ENCODE results near the gene TTYH3. TPM values are rescaled to one million over a fixed set of nuclear protein-coding genes. Genes with fewer than 3 reads are reported as not detected.

TTYH3 gene
- total and polyA plus RNA-seq, 2 of the 13 experiments (the other 11 are each of a cell fraction or from before 2014, with no cell fraction given) = 26.3 to 50.0 TPM

GRCh38 chr7:2635810-2636701 is 4.3 kb downstream of the TTYH3 start (continued):
- peak; percentile 74 for TF ChIP-seq ZNF687 (CRISPR knock-in tag; IDR thresholded peaks at IDR 0.05)
- TF ChIP-seq ZSCAN30 (CRISPR knock-in tag; IDR thresholded peaks at IDR 0.05) = no peak
- no peak for TF ChIP-seq HMG20A (CRISPR knock-in tag; IDR thresholded peaks at IDR 0.05; ENCODE audit: borderline replicate concordance)
- TF ChIP-seq PRPF4 (IDR thresholded peaks at IDR 0.05; ENCODE audit: low read depth, low read length, poor library complexity, severe bottlenecking) = no peak
- TF ChIP-seq MED1 (CRISPR knock-in tag; IDR thresholded peaks at IDR 0.05) = peak; percentile 62
- TF ChIP-seq SNAPC4 (CRISPR knock-in tag; IDR thresholded peaks at IDR 0.05) = no peak
- TF ChIP-seq ZNF7 (CRISPR knock-in tag; IDR thresholded peaks at IDR 0.05) = no peak
- TF ChIP-seq HMGXB3 (CRISPR knock-in tag; IDR thresholded peaks at IDR 0.05; ENCODE audit: borderline replicate concordance) = no peak
- peak; percentile 25; the same call in 1 of the 2 replicates for TF ChIP-seq KDM5B (CRISPR knock-in tag; IDR thresholded peaks at IDR 0.05; ENCODE audit: borderline replicate concordance)
- TF ChIP-seq ZMYM3 (CRISPR knock-in tag; IDR thresholded peaks at IDR 0.05) = peak; percentile 95
- TF ChIP-seq ZNF710 (CRISPR knock-in tag; IDR thresholded peaks at IDR 0.05; ENCODE audit: borderline replicate concordance) = no peak
- no peak; the same call in 1 of the 2 replicates for TF ChIP-seq ZNF768 (CRISPR knock-in tag; IDR thresholded peaks at IDR 0.05)

Measured in HepG2 (cell line).